ENCODE measurements around the gene STARD5. TPM values are rescaled to one million over a fixed set of nuclear protein-coding genes. Genes with fewer than 3 reads are reported as not detected.

The STARD5 gene
- total RNA-seq, 4 donors from 2014 or later: 11.2 to 54.5 (median 41.3) TPM

DNA sequence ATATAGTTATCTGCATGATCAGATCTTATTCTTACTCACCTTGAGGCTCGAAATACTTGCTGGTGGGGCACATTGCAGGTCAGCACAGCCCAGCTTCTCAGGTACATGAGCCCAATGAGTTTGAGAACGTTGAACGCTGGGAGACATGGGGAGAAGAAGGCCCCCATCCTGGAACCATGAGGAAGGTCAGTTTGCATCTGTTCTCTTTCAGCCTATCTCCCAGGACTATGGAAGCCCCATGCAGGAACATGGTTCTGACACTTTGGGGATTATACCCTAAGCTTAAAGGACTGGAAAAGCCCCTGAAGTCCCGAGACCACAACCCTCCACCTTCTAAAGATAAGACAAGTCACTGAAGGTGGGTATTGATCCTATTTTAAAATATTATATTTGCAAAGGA is 17.4 kb upstream of the STARD5 start:
- Histone ChIP-seq H3K27ac (no peak overlapping the region), H3K4me1 (peaks cover 0 to 18% (median 5%) of the 10 kb centered on the region in 4 donors), H3K36me3 (no peaks in the 10 kb centered on the region), H3K4me3 (no peak overlapping the region), H3K9me3 (no peaks in the 10 kb centered on the region), H3K27me3 (no peaks in the 10 kb centered on the region)
- DNase-seq: no peak
- in situ Hi-C loops (cut with MboI; ENCODE audit: low pct_ligation_motif_present in 1 of 4, low pct_unique_long_range_greater_than_20kb in 1 of 4, low sequenced_read_pairs in 3 of 4): no loop called here
- 87% methylated on average over 4 of the region's 4 CpGs; no CpG with 5 or more reads in 1 of the 2 donors for WGBS, 2 donors (ENCODE audit: low coverage in 1 of 2)
- TF ChIP-seq, protein P1, sequence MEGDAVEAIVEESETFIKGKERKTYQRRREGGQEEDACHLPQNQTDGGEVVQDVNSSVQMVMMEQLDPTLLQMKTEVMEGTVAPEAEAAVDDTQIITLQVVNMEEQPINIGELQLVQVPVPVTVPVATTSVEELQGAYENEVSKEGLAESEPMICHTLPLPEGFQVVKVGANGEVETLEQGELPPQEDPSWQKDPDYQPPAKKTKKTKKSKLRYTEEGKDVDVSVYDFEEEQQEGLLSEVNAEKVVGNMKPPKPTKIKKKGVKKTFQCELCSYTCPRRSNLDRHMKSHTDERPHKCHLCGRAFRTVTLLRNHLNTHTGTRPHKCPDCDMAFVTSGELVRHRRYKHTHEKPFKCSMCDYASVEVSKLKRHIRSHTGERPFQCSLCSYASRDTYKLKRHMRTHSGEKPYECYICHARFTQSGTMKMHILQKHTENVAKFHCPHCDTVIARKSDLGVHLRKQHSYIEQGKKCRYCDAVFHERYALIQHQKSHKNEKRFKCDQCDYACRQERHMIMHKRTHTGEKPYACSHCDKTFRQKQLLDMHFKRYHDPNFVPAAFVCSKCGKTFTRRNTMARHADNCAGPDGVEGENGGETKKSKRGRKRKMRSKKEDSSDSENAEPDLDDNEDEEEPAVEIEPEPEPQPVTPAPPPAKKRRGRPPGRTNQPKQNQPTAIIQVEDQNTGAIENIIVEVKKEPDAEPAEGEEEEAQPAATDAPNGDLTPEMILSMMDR (IDR thresholded peaks at IDR 0.05): no peak
- no peak for TF ChIP-seq POLR2AphosphoS5 (IDR thresholded peaks at IDR 0.05)
- TF ChIP-seq POLR2A (IDR thresholded peaks at IDR 0.05): no peak
- no peak for TF ChIP-seq EP300 (IDR thresholded peaks at IDR 0.05; ENCODE audit: low read depth)
- intact Hi-C loops (cut with DNase I; ENCODE audit: low total_unique reads): no loop called here

DNA sequence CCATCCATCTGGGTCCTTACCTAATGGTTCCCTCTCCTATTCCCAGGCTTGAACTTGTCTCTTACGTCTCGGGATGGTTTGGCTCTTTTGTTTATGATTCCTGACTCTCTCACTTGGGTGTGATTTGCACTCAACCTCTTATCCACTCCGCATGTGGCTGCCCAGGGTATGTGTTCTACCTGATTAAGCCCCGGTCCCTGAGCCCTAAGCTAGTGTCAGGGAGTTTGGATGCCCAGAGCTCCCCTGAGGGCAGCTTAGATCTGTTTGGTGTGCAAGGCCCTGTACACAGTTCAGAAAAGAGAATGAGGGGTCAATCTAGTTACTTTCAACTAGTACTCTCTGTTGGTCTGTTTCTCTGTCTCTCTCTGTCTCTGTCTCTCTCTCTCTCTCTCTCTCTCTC is 15.9 kb upstream of the STARD5 start:
- Histone ChIP-seq H3K27ac (no peak overlapping the region), H3K36me3 (no peaks in the 10 kb centered on the region), H3K4me3 (no peak overlapping the region), H3K27me3 (no peaks in the 10 kb centered on the region), H3K9me3 (no peaks in the 10 kb centered on the region), H3K4me1 (peaks cover 0 to 18% (median 5%) of the 10 kb centered on the region in 4 donors)
- 74 to 87% methylated on average over 3 to 4 of the region's 4 CpGs for WGBS, 2 donors (ENCODE audit: low coverage in 1 of 2)
- intact Hi-C loops (cut with DNase I; ENCODE audit: low total_unique reads): no loop called here
- DNase-seq: no peak
- in situ Hi-C loops (cut with MboI; ENCODE audit: low pct_ligation_motif_present in 1 of 4, low pct_unique_long_range_greater_than_20kb in 1 of 4, low sequenced_read_pairs in 3 of 4): loop anchor here in 1 of 4 donors (5.0 kb wide), 1 partner anchor 63 kb away; no protein-coding TSS in a partner anchor
- no peak for TF ChIP-seq EP300 (IDR thresholded peaks at IDR 0.05; ENCODE audit: low read depth)
- TF ChIP-seq, protein P1 (IDR thresholded peaks at IDR 0.05): no peak
- TF ChIP-seq POLR2A (IDR thresholded peaks at IDR 0.05): no peak
- TF ChIP-seq POLR2AphosphoS5 (IDR thresholded peaks at IDR 0.05): no peak

DNA sequence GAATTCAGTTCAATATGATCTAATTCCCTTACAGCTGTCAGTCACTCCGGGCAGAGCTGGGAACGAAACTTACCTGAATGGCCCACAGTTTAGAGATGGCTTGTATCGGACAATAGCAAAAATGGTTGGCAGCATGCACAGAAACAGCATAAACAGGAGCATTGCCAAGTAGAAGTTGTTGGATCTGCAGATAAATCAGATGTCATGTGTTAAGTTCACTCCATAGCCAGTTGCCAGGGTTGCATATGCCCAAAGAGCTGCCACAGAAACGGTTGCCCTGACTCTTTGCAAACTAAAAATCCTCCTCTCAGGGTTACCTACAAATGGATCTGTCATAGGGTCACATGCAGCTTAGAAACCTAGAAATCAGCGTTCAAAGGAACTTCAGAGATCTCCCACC is 15.4 kb upstream of the STARD5 start:
- H3K9me3 ChIP-seq: no peaks in the 10 kb centered on the region
- TF ChIP-seq POLR2A (IDR thresholded peaks at IDR 0.05): no peak
- H3K4me1 ChIP-seq: peaks cover 0 to 18% (median 7%) of the 10 kb centered on the region in 4 donors
- intact Hi-C loops (cut with DNase I; ENCODE audit: low total_unique reads) (no loop called here), in situ Hi-C loops (cut with MboI; ENCODE audit: low pct_ligation_motif_present in 1 of 4, low pct_unique_long_range_greater_than_20kb in 1 of 4, low sequenced_read_pairs in 3 of 4) (loop anchor here in 1 of 4 donors (5.0 kb wide), 1 partner anchor 62 kb away; no protein-coding TSS in a partner anchor)
- no peaks in the 10 kb centered on the region for H3K36me3 ChIP-seq
- no peaks in the 10 kb centered on the region for H3K27me3 ChIP-seq
- no peak overlapping the region for H3K4me3 ChIP-seq
- no peak overlapping the region for H3K27ac ChIP-seq
- no peak for DNase-seq
- WGBS, 2 donors (ENCODE audit: low coverage in 1 of 2): 69 to 71% methylated on average over 2 to 5 of the region's 5 CpGs

DNA sequence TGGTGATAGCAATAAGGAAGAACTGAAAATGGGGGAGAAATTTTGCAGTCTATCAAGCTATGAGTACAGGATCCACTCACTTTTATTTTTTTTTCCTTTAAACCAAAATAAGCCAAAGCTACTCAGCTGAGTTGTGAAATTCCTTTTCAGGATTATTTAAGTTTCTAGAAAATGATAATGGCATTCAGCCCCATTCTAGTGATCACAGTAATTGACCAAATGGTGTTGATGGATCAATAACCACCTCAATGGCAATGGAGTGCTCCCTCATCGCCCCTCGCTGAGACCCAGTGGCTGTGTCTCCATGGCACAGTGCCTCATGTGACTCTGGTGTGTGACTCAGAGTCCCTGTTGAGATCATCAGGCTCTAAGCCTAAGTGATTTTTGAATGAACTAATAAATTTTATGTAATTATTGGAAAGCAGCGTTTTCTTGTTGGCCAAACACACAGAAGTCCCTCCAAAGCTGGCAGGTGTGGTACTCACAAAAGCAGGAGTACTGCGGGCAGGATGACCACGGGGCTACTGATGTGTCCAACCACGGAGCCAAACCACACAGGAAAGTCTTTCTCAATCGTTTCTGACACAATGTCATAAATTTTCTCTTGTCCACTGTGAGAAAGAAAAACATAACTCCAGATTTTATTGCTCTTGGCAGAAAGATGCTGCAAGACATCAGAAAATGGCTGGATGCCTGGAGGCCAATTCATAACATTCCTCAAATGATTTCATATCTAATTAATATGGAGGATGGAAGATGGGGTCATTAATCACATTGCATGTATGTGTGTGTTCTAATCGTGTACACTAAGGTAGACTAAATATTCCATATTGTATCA is 14.4 kb upstream of the STARD5 start:
- DNase-seq: no peak
- no peaks in the 10 kb centered on the region for H3K27me3 ChIP-seq
- no peak for TF ChIP-seq POLR2A (IDR thresholded peaks at IDR 0.05)
- TF ChIP-seq, protein P1 (IDR thresholded peaks at IDR 0.05): no peak
- peak; percentile 10 to 81 (median 68) for TF ChIP-seq POLR2AphosphoS5 (IDR thresholded peaks at IDR 0.05)
- in situ Hi-C loops (cut with MboI; ENCODE audit: low pct_ligation_motif_present in 1 of 4, low pct_unique_long_range_greater_than_20kb in 1 of 4, low sequenced_read_pairs in 3 of 4): loop anchor here in 1 of 4 donors (5.0 kb wide), 1 partner anchor 61 kb away; no protein-coding TSS in a partner anchor
- H3K36me3 ChIP-seq: no peaks in the 10 kb centered on the region
- H3K27ac ChIP-seq: peak overlapping the region in 3 of 4 donors; percentile 10 to 22 (median 20)
- intact Hi-C loops (cut with DNase I; ENCODE audit: low total_unique reads): no loop called here
- no peaks in the 10 kb centered on the region for H3K9me3 ChIP-seq
- WGBS, 2 donors (ENCODE audit: low coverage in 1 of 2): 28 to 33% methylated on average over 2 to 8 of the region's 8 CpGs
- no peak overlapping the region for H3K4me3 ChIP-seq
- peaks cover 0 to 18% (median 7%) of the 10 kb centered on the region in 4 donors for H3K4me1 ChIP-seq

Data from transverse colon (tissue), 4 donors.